Psoas muscle (tissue), 8 donors: ENCODE data around the gene TLE1. TPM values are rescaled to one million over a fixed set of nuclear protein-coding genes. Genes with fewer than 3 reads are reported as not detected.
A peak's percentile ranks its signal among the peaks of the same experiment; 100 is the strongest.

Experiments used
- ATAC-seq, 4 donors: fragments of 200-7000 bp; cut with Tn5 transposase; one replicate each; pipeline ENCODE4 v1.9.1; 2020; ENCODE audit warnings: moderate library complexity in 3 of 4, mild to moderate bottlenecking in 2 of 4
- DNase-seq, 2 donors: peaks; one replicate each; pipeline ENCODE4 v3.0.0-alpha.2; 2020
- H3K27ac ChIP-seq: fragments of 200-600 bp; one replicate; pipeline ENCODE4 v1.8.0; 2022
- H3K27me3 ChIP-seq, 3 donors: fragments of 200-600 bp in 1 of 3; one replicate each; pipeline versions ENCODE4 v1.6.1 to v1.8.0; 2013 to 2022; ENCODE audit warnings: low read length in 2 of 3, mild to moderate bottlenecking in 2 of 3, moderate library complexity in 1 of 3; ENCODE audit not compliant: insufficient read depth in 3 of 3
- H3K36me3 ChIP-seq, 2 donors: fragments of 200-600 bp in 1 of 2; one replicate each; pipeline versions ENCODE4 v1.6.1 to v1.8.0; 2013 to 2022; ENCODE audit warnings: low read depth in 1 of 2, mild to moderate bottlenecking in 1 of 2, moderate library complexity in 1 of 2; ENCODE audit not compliant: insufficient read depth in 1 of 2
- H3K4me1 ChIP-seq: fragments of 200-600 bp; one replicate; pipeline ENCODE4 v1.8.0; 2022
- H3K4me3 ChIP-seq: fragments of 200-600 bp; one replicate; pipeline ENCODE4 v1.8.0; 2022; ENCODE audit warnings: mild to moderate bottlenecking
- H3K9me3 ChIP-seq: fragments of 200-600 bp; one replicate; pipeline ENCODE4 v1.8.0; 2022
- CTCF ChIP-seq: fragments of 200-600 bp; IDR thresholded peaks from one replicate; pipeline ENCODE4 v1.8.0; 2022; ENCODE audit warnings: antibody characterized with exemption
- WGBS, 3 donors: extraction: QIAGEN DNeasy Blood & Tissue Kit; methylation state at CpG; one replicate each; pipeline versions ENCODE4 v1.1.6 to v1.1.7; 2013; 5-methylcytosine and 5-hydroxymethylcytosine counted together
- intact Hi-C, 2 donors: fragments of 100-400 bp; cut with DNase I; formaldehyde crosslinking; loops; one replicate each; pipeline versions ENCODE4 v1.11.0 to v1.14.2; 2022
- polyA plus RNA-seq, 3 donors: library from polyadenylated mRNA; stranded (reverse); fragments of 200-250 nt; gene quantifications; one replicate each; pipeline ENCODE4 v1.2.3, GENCODE V29; 2013
- total RNA-seq, 4 donors: library from RNA; stranded (reverse); fragmentation: NEBNext Ultra II Directional in 2 of 4; extraction: Animal tissue kit (Norgen Biotek cat#: 25700) in 2 of 4; gene quantifications; one replicate each; pipeline versions ENCODE4 v1.2.1 to v1.2.4, GENCODE V29; 2021 to 2023
- donor health status: healthy with polysubstance abuse.
- donor health status: DM: no; HTN: no; CAD: no; lungs with moderate emphysema.
- donor health status: Bipolar disorder and iron deficiency.
- donor health status: healthy.
- donor health status: DM: yes; HTN: yes; CAD: no.
- donor health status: DM: no; HTN: no; CAD: no.
- donor health status: DM: no; HTN: no; CAD: no.
- donor health status: DM: yes; HTN: yes; CAD: no.

TLE1 gene
- total and polyA plus RNA-seq, 7 donors = 14.6 to 46.7 (median 34.9) TPM

- ATAC-seq = peak; percentile 79 to 90 (median 84)
- WGBS, 3 donors = 26 to 29% (median 27%) methylated on average over 23 of the region's 23 CpGs
- intact Hi-C loops = loop anchor here in 1 of 2 donors (5.0 kb wide), 1 partner anchor 81 kb away; no protein-coding TSS in a partner anchor
- no peaks in the 10 kb centered on the region for H3K27me3 ChIP-seq
- peak overlapping the region; percentile 35 for H3K4me3 ChIP-seq
- H3K9me3 ChIP-seq = no peaks in the 10 kb centered on the region
- peak; percentile 50 to 79 for DNase-seq
- H3K36me3 ChIP-seq = peaks cover 4 to 35% of the 10 kb centered on the region in 2 donors
- peaks cover 31% of the 10 kb centered on the region for H3K4me1 ChIP-seq
- H3K27ac ChIP-seq = peak overlapping the region; percentile 76
- TF ChIP-seq CTCF = no peak
Observed at GRCh38 chr9:81613002-81613812, 76.1 kb downstream of the TLE1 start.

- ATAC-seq (peak in 1 of 4 donors; percentile 61), DNase-seq (peak in 1 of 2 donors; percentile 60)
- intact Hi-C loops = loop anchor here in 1 of 2 donors (5.0 kb wide), 1 partner anchor 79 kb away; no protein-coding TSS in a partner anchor
- 91 to 97% (median 91%) methylated on average over 23 of the region's 23 CpGs for WGBS, 3 donors
- no peak for TF ChIP-seq CTCF
- Histone ChIP-seq H3K4me3 (no peak overlapping the region), H3K36me3 (peaks cover 5 to 35% of the 10 kb centered on the region in 2 donors), H3K27ac (peak overlapping the region; percentile 82), H3K4me1 (peaks cover 30% of the 10 kb centered on the region), H3K27me3 (no peaks in the 10 kb centered on the region), H3K9me3 (no peaks in the 10 kb centered on the region)
Observed at GRCh38 chr9:81611664-81612063, 77.7 kb downstream of the TLE1 start.

- no peaks in the 10 kb centered on the region for H3K9me3 ChIP-seq
- ATAC-seq = no peak
- intact Hi-C loops = loop anchor here in 1 of 2 donors (5.0 kb wide), 1 partner anchor 78 kb away; no protein-coding TSS in a partner anchor
- no peak for TF ChIP-seq CTCF
- H3K27ac ChIP-seq = peak overlapping the region; percentile 82
- H3K36me3 ChIP-seq = peaks cover 5 to 29% of the 10 kb centered on the region in 2 donors
- DNase-seq = no peak
- H3K4me1 ChIP-seq = peaks cover 30% of the 10 kb centered on the region
- H3K27me3 ChIP-seq = no peaks in the 10 kb centered on the region
- H3K4me3 ChIP-seq = no peak overlapping the region
- 94 to 95% (median 94%) methylated on average over 4 of the region's 4 CpGs for WGBS, 3 donors
Observed at GRCh38 chr9:81610740-81611107, 78.6 kb downstream of the TLE1 start.

- no peak for TF ChIP-seq CTCF
- Histone ChIP-seq H3K27ac (peak overlapping the region; percentile 82), H3K4me1 (peaks cover 30% of the 10 kb centered on the region), H3K27me3 (no peaks in the 10 kb centered on the region), H3K9me3 (no peaks in the 10 kb centered on the region), H3K4me3 (no peak overlapping the region), H3K36me3 (peaks cover 5 to 28% of the 10 kb centered on the region in 2 donors)
- DNase-seq (peak in 1 of 2 donors; percentile 59), ATAC-seq (peak; percentile 43 to 73 (median 66))
- 37 to 54% (median 47%) methylated on average over 8 of the region's 8 CpGs for WGBS, 3 donors
- intact Hi-C loops = loop anchor here in 1 of 2 donors (5.0 kb wide), 1 partner anchor 78 kb away; no protein-coding TSS in a partner anchor
Observed at GRCh38 chr9:81609782-81610739, 79.3 kb downstream of the TLE1 start.
